Lung microvascular endothelial cell (primary cell): ENCODE results near the gene FBXL4. TPM values are rescaled to one million over a fixed set of nuclear protein-coding genes. Genes with fewer than 3 reads are reported as not detected.
"Not testable (repeated sequence)": the region's sequence is repeated elsewhere in the genome, so short reads cannot be mapped to it uniquely, and the experiment has no call there.

Experiments used
- DNase-seq, 2 donors: peaks; one replicate each; pipeline versions ENCODE4 v3.0.0 to v3.0.0-alpha.2; 2010; ENCODE audit warnings: low read depth in 2 of 2
- total RNA-seq: library from RNA; depleted of rRNA; stranded (reverse); fragments of >200 nt; gene quantifications from 2 replicates; pipeline ENCODE4 v1.2.1, GENCODE V29; 2014

Gene FBXL4
- total RNA-seq, 1 donor from 2014 or later: 10.7 TPM

DNA sequence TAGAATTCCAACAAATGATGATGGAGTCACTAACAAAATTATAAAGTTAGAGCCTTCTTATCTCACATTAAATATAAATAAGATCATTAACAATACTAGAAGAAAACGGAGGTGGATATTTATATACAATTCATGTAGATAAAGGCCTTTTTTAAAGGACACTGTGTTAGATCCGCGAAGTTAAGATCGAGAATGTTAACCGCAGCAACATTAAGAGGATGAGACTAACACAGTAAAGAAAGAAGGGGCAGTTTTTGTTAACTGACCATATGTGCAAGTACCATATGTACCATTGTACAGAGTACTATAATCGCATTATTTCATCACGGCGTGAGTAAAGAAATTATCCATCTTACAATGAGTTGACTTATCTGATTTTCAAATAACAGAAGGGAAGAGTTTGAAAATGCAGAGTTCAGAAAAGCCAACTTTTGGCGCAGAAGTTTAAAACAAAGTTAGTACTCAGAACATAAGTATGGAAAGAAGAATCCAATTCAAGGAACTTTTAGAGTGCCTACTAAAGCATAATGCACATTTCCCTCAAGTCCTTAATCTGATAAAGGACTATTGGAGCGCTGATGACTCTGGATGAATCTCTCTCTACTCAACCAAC, 1.4 kb downstream of the FBXL4 start:
- no peak for DNase-seq

DNA sequence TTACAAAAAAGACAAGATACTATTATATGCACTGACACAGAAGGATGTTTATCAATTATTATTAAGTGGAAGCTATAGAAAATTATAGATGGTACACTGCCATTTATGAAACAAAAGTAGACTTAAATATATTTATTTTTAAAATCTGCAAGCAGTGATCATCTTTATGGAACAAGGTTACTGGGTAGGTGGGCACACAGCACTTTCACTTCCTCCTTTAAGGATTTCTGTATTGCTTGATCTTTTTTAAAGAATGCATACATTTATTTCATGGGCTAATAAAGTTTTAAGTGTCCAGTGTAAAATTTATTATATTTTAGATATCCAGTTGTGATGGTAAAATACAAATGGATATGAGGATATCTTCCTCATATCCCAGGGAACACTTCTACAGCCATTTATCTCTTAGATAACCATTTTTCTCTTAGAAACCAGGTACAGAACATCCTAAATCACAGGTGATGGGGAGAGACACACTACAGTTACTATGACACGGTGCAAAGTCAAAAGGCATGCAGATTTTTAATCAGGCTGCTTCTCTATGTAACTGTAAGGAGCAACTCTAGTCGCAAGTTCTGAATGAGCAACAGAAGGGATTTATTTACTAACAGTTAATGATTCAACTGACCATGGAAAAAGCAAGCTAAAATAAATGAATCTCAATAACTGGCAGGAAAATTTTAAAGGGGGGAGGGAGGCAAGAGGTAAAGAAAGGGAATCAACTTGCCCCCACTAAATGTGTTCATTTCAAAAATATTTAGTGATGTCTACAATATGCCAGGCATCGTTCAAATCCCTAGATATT, 2.2 kb downstream of the FBXL4 start:
- no peak for DNase-seq

- DNase-seq: peak in 1 of 2 donors; percentile 54
These were observed 3.1 kb downstream of the FBXL4 start for GRCh38 chr6:98944598-98945081.

DNA sequence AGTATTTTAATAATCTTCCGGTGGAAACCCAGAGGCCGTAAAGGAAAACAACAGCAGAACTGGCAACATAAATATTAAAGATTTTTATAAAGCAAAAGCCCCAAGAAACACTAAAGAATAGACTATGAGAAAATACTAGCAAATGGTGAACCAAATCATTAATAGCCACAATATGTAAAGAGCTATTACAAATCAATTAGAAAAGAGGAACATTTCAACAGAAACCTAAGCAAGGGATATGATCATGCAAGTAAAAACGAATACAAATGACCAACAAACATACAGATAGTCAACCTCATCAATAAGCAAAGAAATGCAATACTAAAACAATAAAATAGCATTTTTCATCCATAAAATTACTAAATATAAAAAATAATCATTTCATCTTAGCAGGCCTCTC, 3.6 kb downstream of the FBXL4 start:
- no peak for DNase-seq

- no peak for DNase-seq
These were observed 5.4 kb downstream of the FBXL4 start for GRCh38 chr6:98942263-98942803.

DNA sequence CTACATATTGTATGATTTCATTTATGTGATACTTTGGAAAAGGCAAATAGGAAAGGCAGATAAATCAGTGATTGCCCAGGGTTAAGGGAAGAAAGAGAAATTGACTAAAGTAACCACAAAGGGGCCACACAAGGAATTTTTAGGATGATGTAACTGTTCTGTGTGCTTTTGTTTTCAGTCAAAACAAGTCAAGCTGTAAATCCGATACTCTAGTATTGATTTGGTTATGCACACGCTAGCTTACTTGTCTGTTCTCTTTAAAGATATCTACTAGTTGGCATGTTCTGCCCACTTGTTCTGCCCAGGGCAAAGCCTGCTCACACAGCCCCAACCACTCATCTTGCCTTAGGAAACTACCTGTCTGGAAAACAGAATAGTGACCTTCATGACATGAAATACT, 6.4 kb downstream of the FBXL4 start:
- no peak for DNase-seq

DNA sequence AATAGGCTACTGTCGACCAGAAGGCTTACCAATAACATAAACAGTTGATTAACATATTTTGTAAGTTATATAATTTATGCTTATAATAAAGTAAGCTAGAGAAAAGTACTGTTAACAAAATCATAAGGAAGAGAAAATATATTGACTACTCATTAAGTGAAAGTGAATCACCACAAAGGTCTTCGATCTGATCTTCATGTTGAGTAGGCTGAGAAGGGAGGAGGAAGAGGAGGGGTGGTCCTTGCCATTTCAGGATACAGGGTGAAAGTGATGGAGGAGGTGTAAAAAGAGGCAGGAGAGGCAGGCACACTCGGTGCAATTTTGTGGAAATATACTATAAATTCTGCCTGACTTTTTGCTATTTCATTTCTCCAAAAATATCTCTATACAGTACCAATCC, 10.4 kb downstream of the FBXL4 start:
- no peak for DNase-seq

DNA sequence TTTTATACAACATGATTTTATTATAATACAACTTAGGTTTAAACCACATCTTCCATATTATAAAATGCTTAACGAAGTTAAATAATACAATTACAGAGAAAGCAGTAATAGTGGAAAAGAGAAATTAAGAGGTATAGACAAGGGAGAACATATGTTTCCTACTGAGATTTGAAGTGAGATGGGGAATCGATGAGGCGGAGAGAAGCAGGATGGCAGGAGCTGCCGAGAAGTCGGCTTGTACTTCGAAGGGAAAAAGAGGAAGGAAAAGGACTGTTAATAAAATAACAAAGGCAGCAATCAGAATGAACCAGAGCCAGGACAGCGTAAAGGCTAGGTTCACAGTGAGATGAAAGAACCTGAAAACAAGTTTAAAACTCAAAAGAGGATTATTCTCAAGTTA, 15.4 kb downstream of the FBXL4 start:
- peak; percentile 12 to 26 for DNase-seq

DNA sequence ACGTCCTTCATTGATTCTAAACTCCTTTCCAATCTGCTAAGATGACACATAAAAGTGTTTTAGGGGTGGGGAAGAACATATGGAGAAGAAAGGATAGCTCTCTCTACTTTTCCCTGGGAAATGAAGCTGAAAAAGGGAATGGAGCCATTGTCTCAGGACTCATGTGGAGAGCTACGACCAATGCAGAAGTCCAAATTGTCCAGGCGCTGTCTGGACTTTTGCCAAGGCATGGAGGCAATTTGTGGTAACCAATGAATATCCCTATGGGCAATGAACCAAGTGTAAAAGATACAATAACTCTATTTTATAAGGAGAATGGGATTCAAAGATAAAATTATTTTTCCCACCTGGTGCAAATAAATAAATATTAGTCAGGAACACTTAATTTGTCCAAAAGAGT, 16.1 kb downstream of the FBXL4 start:
- DNase-seq: no peak

DNA sequence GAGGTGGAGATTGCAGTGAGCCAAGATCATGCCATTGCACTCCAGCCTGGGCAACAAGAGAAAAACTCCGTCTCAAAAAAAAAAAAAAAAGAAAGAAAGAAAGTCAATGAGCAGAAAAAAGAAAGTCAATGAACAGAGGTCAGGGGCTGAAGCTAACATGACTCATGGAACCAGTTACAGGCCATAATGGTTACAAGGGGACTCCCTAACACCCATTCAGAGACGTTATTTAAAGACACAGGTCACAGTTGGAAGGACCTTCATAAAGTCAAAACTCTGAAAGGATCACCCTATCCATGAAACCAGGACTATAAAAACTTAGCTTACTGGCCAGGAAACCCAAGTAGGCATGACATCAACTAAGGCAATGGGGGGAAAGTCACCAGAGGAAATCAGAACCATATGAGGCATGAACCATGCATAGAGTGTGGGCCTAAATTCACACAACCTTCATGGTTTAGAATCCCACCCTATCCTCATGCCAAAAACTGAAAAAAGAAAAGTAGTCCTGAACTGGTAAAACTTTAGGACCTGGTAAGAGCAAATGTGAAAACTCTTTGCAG, 18.2 kb downstream of the FBXL4 start:
- no peak for DNase-seq

DNA sequence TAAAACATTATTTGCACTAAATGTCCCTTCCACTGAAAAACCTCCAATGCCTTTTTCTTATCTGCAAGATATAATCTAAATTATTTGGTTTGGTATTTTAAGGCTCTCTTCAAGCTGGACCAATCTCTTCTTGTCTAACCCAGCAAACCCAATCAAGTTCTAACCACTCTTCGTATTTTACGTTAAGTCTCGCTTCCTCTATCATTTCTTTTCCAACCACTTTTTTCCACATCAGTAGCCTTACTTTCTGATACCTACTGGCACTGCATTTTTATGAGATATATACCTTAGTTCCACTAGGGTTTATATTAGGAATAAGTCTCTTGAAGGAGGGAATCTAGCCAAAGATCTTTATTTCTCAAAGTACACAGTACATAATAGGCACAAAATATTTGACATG, 19.1 kb downstream of the FBXL4 start:
- no peak for DNase-seq

- DNase-seq: peak; percentile 44 to 79
These were observed 20.2 kb downstream of the FBXL4 start for GRCh38 chr6:98927534-98927933.

- no peak for DNase-seq
These were observed 21.9 kb downstream of the FBXL4 start for GRCh38 chr6:98925831-98926230.

GRCh38 chr6:98924647-98925046, 23.1 kb downstream of the FBXL4 start:
- DNase-seq: no peak

GRCh38 chr6:98920904-98921431, 26.8 kb downstream of the FBXL4 start:
- DNase-seq: peak in 1 of 2 donors; percentile 29

DNA sequence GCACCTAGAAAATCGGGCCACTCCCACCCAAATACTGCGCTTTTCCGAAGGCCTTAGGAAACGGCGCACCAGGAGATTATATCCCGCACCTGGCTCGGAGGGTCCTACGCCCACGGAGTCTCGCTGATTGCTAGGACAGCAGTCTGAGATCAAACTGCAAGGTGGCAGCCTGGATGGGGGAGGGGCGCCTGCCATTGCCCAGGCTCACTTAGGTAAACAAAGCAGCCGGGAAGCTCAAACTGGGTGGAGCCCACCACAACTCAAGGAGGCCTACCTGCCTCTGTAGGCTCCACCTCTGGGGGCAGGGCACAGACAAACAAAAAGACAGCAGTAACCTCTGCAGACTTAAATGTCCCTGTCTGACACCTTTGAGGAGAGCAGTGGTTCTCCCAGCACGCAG, 36.8 kb downstream of the FBXL4 start:
- not testable (repeated sequence) for DNase-seq

DNA sequence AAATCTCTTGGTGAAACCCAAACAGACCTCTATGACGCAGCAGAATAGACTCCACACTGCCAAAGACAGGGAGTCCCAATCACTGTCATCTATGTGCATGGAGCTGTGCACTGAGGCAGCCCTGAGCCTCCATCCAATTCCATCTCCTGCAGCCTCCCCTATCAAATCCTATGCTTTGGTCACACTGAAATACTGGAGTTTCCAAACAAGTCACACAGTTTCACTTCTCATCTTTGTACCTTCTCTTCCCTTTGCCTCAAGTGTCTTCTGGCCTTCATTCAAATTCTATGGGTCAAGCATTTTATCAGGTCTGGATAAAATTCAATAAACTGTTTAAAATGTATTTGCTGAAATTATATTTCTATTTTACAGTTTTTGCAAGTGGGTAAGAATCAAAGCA, 38.5 kb downstream of the FBXL4 start:
- DNase-seq: no peak

DNA sequence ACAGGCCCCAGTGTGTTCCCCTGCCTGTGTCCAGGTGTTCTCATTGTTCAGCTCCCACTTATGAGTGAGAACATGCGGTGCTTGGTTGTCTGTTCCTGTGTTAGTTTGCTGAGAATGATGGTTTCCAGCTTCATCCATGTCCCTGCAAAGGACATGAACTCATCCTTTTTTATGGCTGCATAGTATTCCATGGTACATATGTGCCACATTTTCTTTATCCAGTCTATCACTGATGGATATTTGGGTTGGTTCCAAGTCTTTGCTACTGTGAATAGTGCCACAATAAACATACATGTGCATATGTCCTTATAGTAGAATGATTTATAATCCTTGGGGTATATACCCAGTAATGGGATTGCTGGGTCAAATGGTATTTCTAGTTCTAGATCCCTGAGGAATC, 41.4 kb downstream of the FBXL4 start:
- DNase-seq: not testable (repeated sequence)

- DNase-seq: no peak
These were observed 42.0 kb downstream of the FBXL4 start for GRCh38 chr6:98905759-98906158.

DNA sequence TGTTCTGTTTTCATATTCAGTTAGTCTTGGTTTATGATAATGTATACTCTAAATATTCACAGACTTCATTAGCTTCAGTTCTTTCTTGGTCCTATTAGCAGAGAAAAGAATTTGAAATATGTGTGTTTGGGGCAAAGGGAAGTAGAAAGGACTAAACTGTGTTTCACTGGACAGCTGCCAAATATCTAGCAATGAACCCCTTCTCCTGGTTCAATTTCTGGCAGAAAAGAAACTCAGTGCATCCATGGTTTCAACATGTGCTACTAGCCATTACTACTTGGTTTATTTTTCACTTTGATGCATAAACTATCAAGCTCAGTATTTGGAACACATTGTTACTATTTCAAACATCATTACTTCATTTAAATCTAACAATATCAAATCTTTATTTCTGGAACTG, 43.6 kb downstream of the FBXL4 start:
- DNase-seq: peak; percentile 13 to 37

GRCh38 chr6:98900706-98901105, 47.0 kb downstream of the FBXL4 start:
- peak; percentile 5 to 8 for DNase-seq

GRCh38 chr6:98894810-98895209, 52.9 kb downstream of the FBXL4 start:
- DNase-seq: peak in 1 of 2 donors; percentile 22
